BLaER1 treated with 17β-estradiol and CSF1 and Interleukin-3, amounts not matched to agents 10 nM and 100 nM (cell line): Measurements from ENCODE around the gene ZBED5.
A peak's percentile ranks its signal among the peaks of the same experiment; 100 is the strongest.

Source experiments
- H3K27ac ChIP-seq, 11 experiments: shearing (Covaris generic); formaldehyde crosslinking; 2 replicates each; pipeline ENCODE4 v1.8.1; 2022
- H3K27me3 ChIP-seq, 11 experiments: shearing (Covaris generic); formaldehyde crosslinking; 2 replicates each; pipeline ENCODE4 v1.8.1; 2022
- H3K36me3 ChIP-seq, 11 experiments: shearing (Covaris generic); formaldehyde crosslinking; 2 replicates each; pipeline ENCODE4 v1.8.1; 2022
- H3K4me1 ChIP-seq, 10 experiments: shearing (Covaris generic); formaldehyde crosslinking; 2 replicates each; pipeline ENCODE4 v1.8.1; 2022
- H3K4me2 ChIP-seq, 11 experiments: shearing (Covaris generic); formaldehyde crosslinking; 2 replicates each; pipeline ENCODE4 v1.8.1; 2022
- H3K4me3 ChIP-seq, 10 experiments: shearing (Covaris generic); formaldehyde crosslinking; 2 replicates each; pipeline ENCODE4 v1.8.1; 2022
- H3K9ac ChIP-seq, 11 experiments: shearing (Covaris generic); formaldehyde crosslinking; 2 replicates each; pipeline ENCODE4 v1.8.1; 2022
- H3K9me3 ChIP-seq, 11 experiments: shearing (Covaris generic); formaldehyde crosslinking; replicated peaks in 1 of 11; 2 replicates each; pipeline ENCODE4 v1.8.1; 2022
- H4K20me1 ChIP-seq, 11 experiments: shearing (Covaris generic); formaldehyde crosslinking; 2 replicates each; pipeline ENCODE4 v1.8.1; 2022
- Cebpa-rat ChIP-seq, 11 experiments: shearing (Covaris generic); IDR thresholded peaks; 2 replicates each; pipeline ENCODE4 v1.8.1; 2022

Gene ZBED5

GRCh38 chr11:10857709-10858438 lies at the start of gene ZBED5:
Gene ZBED5, minus strand, starts transcription at chr11:10858053. Its CDS starts 3,108 bp downstream, at chr11:10854945.
- TF ChIP-seq Cebpa-rat (IDR thresholded peaks at IDR 0.05) = no peak
- H3K4me2 ChIP-seq = peak within 1 kb of the TSS; percentile 84 to 95 (median 87)
- H3K4me1 ChIP-seq = peaks cover 16 to 45% (median 32%) of the 10 kb centered on the region in 10 experiments
- H4K20me1 ChIP-seq = no peaks in the 10 kb centered on the region
- peak within 1 kb of the TSS; percentile 74 to 96 (median 85) for H3K4me3 ChIP-seq
- peaks cover 26 to 33% (median 27%) of the 10 kb centered on the region in 11 experiments for H3K36me3 ChIP-seq
- peak within 1 kb of the TSS; percentile 85 to 95 (median 90) for H3K9ac ChIP-seq
- peak within 1 kb of the TSS; percentile 86 to 96 (median 93) for H3K27ac ChIP-seq
- H3K27me3 ChIP-seq = no peaks in the 10 kb centered on the region
- peaks cover 0 to 10% (median 0%) of the 10 kb centered on the region in 11 experiments; a peak in 2 of 22 replicates for H3K9me3 ChIP-seq

- H3K9me3 ChIP-seq = no peaks in the 10 kb centered on the region
- H3K4me2 ChIP-seq = no peak overlapping the region
- no peak overlapping the region for H3K27ac ChIP-seq
- H3K9ac ChIP-seq = no peak overlapping the region
- TF ChIP-seq Cebpa-rat (IDR thresholded peaks at IDR 0.05) = no peak
- no peaks in the 10 kb centered on the region for H3K36me3 ChIP-seq
- no peak overlapping the region for H3K4me3 ChIP-seq
- no peaks in the 10 kb centered on the region for H3K27me3 ChIP-seq
- H3K4me1 ChIP-seq = peaks cover 0 to 39% (median 0%) of the 10 kb centered on the region in 10 experiments; a peak in 6 of 20 replicates
- no peaks in the 10 kb centered on the region for H4K20me1 ChIP-seq
These were observed 48.7 kb upstream of the ZBED5 start for GRCh38 chr11:10906521-10906920.

GRCh38 chr11:10902301-10903063 lies 44.6 kb upstream of the ZBED5 start:
- H3K36me3 ChIP-seq = no peaks in the 10 kb centered on the region
- H3K27me3 ChIP-seq = no peaks in the 10 kb centered on the region
- H3K9me3 ChIP-seq = no peaks in the 10 kb centered on the region
- no peak overlapping the region; a peak in 1 of 22 replicates for H3K9ac ChIP-seq
- peak overlapping the region in 3 of 11 experiments; percentile 13 to 97 (median 50); a peak in 4 of 22 replicates for H3K27ac ChIP-seq
- TF ChIP-seq Cebpa-rat (IDR thresholded peaks at IDR 0.05) = no peak
- H4K20me1 ChIP-seq = no peaks in the 10 kb centered on the region
- peak overlapping the region in 3 of 11 experiments; percentile 48 to 93 (median 89); a peak in 6 of 22 replicates for H3K4me2 ChIP-seq
- peaks cover 0 to 66% (median 17%) of the 10 kb centered on the region in 10 experiments; a peak in 14 of 20 replicates for H3K4me1 ChIP-seq
- H3K4me3 ChIP-seq = no peak overlapping the region

GRCh38 chr11:10900681-10901415 lies 43.0 kb upstream of the ZBED5 start:
- no peaks in the 10 kb centered on the region for H3K27me3 ChIP-seq
- no peaks in the 10 kb centered on the region for H3K9me3 ChIP-seq
- no peak for TF ChIP-seq Cebpa-rat (IDR thresholded peaks at IDR 0.05)
- no peaks in the 10 kb centered on the region for H3K36me3 ChIP-seq
- peaks cover 0 to 81% (median 17%) of the 10 kb centered on the region in 10 experiments; a peak in 14 of 20 replicates for H3K4me1 ChIP-seq
- no peak overlapping the region for H3K4me3 ChIP-seq
- H4K20me1 ChIP-seq = no peaks in the 10 kb centered on the region
- H3K9ac ChIP-seq = peak overlapping the region in 4 of 11 experiments; percentile 70 to 86 (median 82); a peak in 9 of 22 replicates
- peak overlapping the region in 5 of 11 experiments; percentile 6 to 97 (median 94); a peak in 8 of 22 replicates for H3K27ac ChIP-seq
- H3K4me2 ChIP-seq = peak overlapping the region in 6 of 11 experiments; percentile 14 to 93 (median 70); a peak in 9 of 22 replicates

GRCh38 chr11:10899121-10899830 lies 41.4 kb upstream of the ZBED5 start:
- H3K4me3 ChIP-seq = no peak overlapping the region; a peak in 1 of 20 replicates
- no peaks in the 10 kb centered on the region for H3K36me3 ChIP-seq
- H3K9ac ChIP-seq = peak overlapping the region in 4 of 11 experiments; percentile 70 to 86 (median 82); a peak in 9 of 22 replicates
- H3K4me1 ChIP-seq = peaks cover 0 to 83% (median 17%) of the 10 kb centered on the region in 10 experiments; a peak in 14 of 20 replicates
- peak overlapping the region in 5 of 11 experiments; percentile 58 to 97 (median 94); a peak in 10 of 22 replicates for H3K27ac ChIP-seq
- H4K20me1 ChIP-seq = no peaks in the 10 kb centered on the region
- no peaks in the 10 kb centered on the region for H3K27me3 ChIP-seq
- H3K4me2 ChIP-seq = peak overlapping the region in 6 of 11 experiments; percentile 15 to 93 (median 70); a peak in 10 of 22 replicates
- no peaks in the 10 kb centered on the region for H3K9me3 ChIP-seq
- TF ChIP-seq Cebpa-rat (IDR thresholded peaks at IDR 0.05) = no peak

GRCh38 chr11:10898763-10899025 lies 40.8 kb upstream of the ZBED5 start:
- no peaks in the 10 kb centered on the region for H4K20me1 ChIP-seq
- no peak for TF ChIP-seq Cebpa-rat (IDR thresholded peaks at IDR 0.05)
- H3K9ac ChIP-seq = peak overlapping the region in 3 of 11 experiments; percentile 82 to 86 (median 83); a peak in 6 of 22 replicates
- H3K36me3 ChIP-seq = no peaks in the 10 kb centered on the region
- H3K4me1 ChIP-seq = peaks cover 0 to 82% (median 17%) of the 10 kb centered on the region in 10 experiments; a peak in 14 of 20 replicates
- H3K4me3 ChIP-seq = no peak overlapping the region; a peak in 1 of 20 replicates
- H3K9me3 ChIP-seq = no peaks in the 10 kb centered on the region
- peak overlapping the region in 5 of 11 experiments; percentile 31 to 93 (median 84); a peak in 8 of 22 replicates for H3K4me2 ChIP-seq
- no peaks in the 10 kb centered on the region for H3K27me3 ChIP-seq
- H3K27ac ChIP-seq = peak overlapping the region in 4 of 11 experiments; percentile 78 to 97 (median 94); a peak in 8 of 22 replicates

GRCh38 chr11:10898003-10898762 lies 40.3 kb upstream of the ZBED5 start:
- Histone ChIP-seq H3K4me2 (peak overlapping the region in 4 of 11 experiments; percentile 56 to 93 (median 86); a peak in 7 of 22 replicates), H3K27ac (peak overlapping the region in 4 of 11 experiments; percentile 78 to 97 (median 94); a peak in 8 of 22 replicates)

More at GRCh38 chr11:10898003-10898762, 40.3 kb upstream of the ZBED5 start:
- no peaks in the 10 kb centered on the region for H4K20me1 ChIP-seq
- peak in 2 of 11 experiments; percentile 59 to 61; a peak in 3 of 22 replicates for TF ChIP-seq Cebpa-rat (IDR thresholded peaks at IDR 0.05)
- peaks cover 0 to 1% (median 0%) of the 10 kb centered on the region in 11 experiments; a peak in 1 of 22 replicates for H3K9me3 ChIP-seq
- no peaks in the 10 kb centered on the region for H3K36me3 ChIP-seq
- no peak overlapping the region; a peak in 1 of 20 replicates for H3K4me3 ChIP-seq
- H3K9ac ChIP-seq = peak overlapping the region in 3 of 11 experiments; percentile 82 to 86 (median 83); a peak in 6 of 22 replicates
- peaks cover 0 to 81% (median 17%) of the 10 kb centered on the region in 10 experiments; a peak in 14 of 20 replicates for H3K4me1 ChIP-seq
- no peaks in the 10 kb centered on the region for H3K27me3 ChIP-seq
